HK-2 (cell line): ENCODE results near the gene ZNF416.
A peak's percentile ranks its signal among the peaks of the same experiment; 100 is the strongest.

Source experiments
- DNase-seq: peaks from one replicate; pipeline ENCODE4 v3.0.0-alpha.2; 2018; ENCODE audit not compliant: unreplicated experiment

Gene ZNF416

GRCh38 chr19:57578487-57579205, at the start of gene ZNF416:
TSS of gene ZNF416 (minus strand) at chr19:57578911. CDS start at chr19:57578704, 207 bp downstream.
- DNase-seq: peak; percentile 98

GRCh38 chr19:57623091-57623490, 44.4 kb upstream of the ZNF416 start:
- no peak for DNase-seq

GRCh38 chr19:57620673-57621348, 42.1 kb upstream of the ZNF416 start:
- no peak for DNase-seq

GRCh38 chr19:57615346-57615745, 36.6 kb upstream of the ZNF416 start:
- DNase-seq: no peak

GRCh38 chr19:57613941-57614743, 35.4 kb upstream of the ZNF416 start, which contains the start of gene ZNF134:
TSS of gene ZNF134 (plus strand) at chr19:57614242. CDS start at chr19:57619469, 5,227 bp downstream.
- peak; percentile 92 for DNase-seq

- DNase-seq: no peak
Observed at GRCh38 chr19:57611113-57611512, 32.4 kb upstream of the ZNF416 start.

GRCh38 chr19:57606931-57607330, 28.2 kb upstream of the ZNF416 start:
- no peak for DNase-seq

- peak; percentile 96 for DNase-seq
Observed at GRCh38 chr19:57599761-57600383, 21.2 kb upstream of the ZNF416 start, which contains the start of gene ZNF530. TSS of gene ZNF530 (plus strand) at chr19:57599885. CDS start at chr19:57604346, 4,461 bp downstream.

GRCh38 chr19:57599377-57599760, 20.7 kb upstream of the ZNF416 start:
- no peak for DNase-seq

- DNase-seq: peak; percentile 29
Observed at GRCh38 chr19:57587529-57587928, 8.8 kb upstream of the ZNF416 start.

GRCh38 chr19:57583521-57584416, 5.1 kb upstream of the ZNF416 start, which contains the start of gene ZIK1:
TSS of gene ZIK1 (plus strand) at chr19:57584145. CDS start at chr19:57584357, 212 bp downstream.
- DNase-seq: peak; percentile 73

GRCh38 chr19:57583104-57583520, 4.4 kb upstream of the ZNF416 start:
- no peak for DNase-seq

GRCh38 chr19:57576661-57577060, 2.0 kb downstream of the ZNF416 start:
- DNase-seq: no peak

- DNase-seq: no peak
Observed at GRCh38 chr19:57572415-57572947, 6.2 kb downstream of the ZNF416 start.

GRCh38 chr19:57570707-57571106, 8.0 kb downstream of the ZNF416 start:
- no peak for DNase-seq

GRCh38 chr19:57566396-57567265, 12.1 kb downstream of the ZNF416 start:
- no peak for DNase-seq

- DNase-seq: no peak
Observed at GRCh38 chr19:57563547-57563946, 15.2 kb downstream of the ZNF416 start.

GRCh38 chr19:57560049-57560491, 18.6 kb downstream of the ZNF416 start:
- peak; percentile 63 for DNase-seq

- DNase-seq: peak; percentile 93
Observed at GRCh38 chr19:57559404-57560025, 19.2 kb downstream of the ZNF416 start, which contains the start of gene ZNF550. TSS of gene ZNF550 (minus strand) at chr19:57559863. CDS start at chr19:57559682, 181 bp downstream.
